ENCODE data around the gene SCYL3. TPM values are rescaled to one million over a fixed set of nuclear protein-coding genes. Genes with fewer than 3 reads are reported as not detected.
A peak's percentile ranks its signal among the peaks of the same experiment; 100 is the strongest.

SCYL3 gene
- total RNA-seq, 1 experiment from 2014 or later: 5.9 TPM

- no peaks in the 10 kb centered on the region for H3K9me3 ChIP-seq
- no peak overlapping the region for H3K4me3 ChIP-seq (ENCODE audit: low read depth, low read length)
- BruUV-seq (replicated peaks): no TSS peak
- H3K27me3 ChIP-seq (replicated peaks; ENCODE audit: control insufficient read depth, insufficient read depth, low read length): no peaks in the 10 kb centered on the region
- Mint-ChIP-seq H3K36me3 (ENCODE audit: insufficient read depth, unreplicated experiment) (peaks cover 2% of the 10 kb centered on the region), H3K9me3 (ENCODE audit: unreplicated experiment) (no peaks in the 10 kb centered on the region), H3K27ac (ENCODE audit: unreplicated experiment) (no peak overlapping the region), H3K27me3 (ENCODE audit: insufficient read depth, unreplicated experiment) (no peaks in the 10 kb centered on the region), H3K4me1 (ENCODE audit: low read depth, unreplicated experiment) (no peaks in the 10 kb centered on the region), H3K4me3 (ENCODE audit: unreplicated experiment) (no peak overlapping the region)
- H3K36me3 ChIP-seq (ENCODE audit: control insufficient read depth, insufficient read depth, low read length): no peaks in the 10 kb centered on the region; the same call in 1 of the 2 replicates
- CTCF ChIA-PET: interaction anchor here (0.5 to 1.8 kb wide), 9 partner anchors 15 to 324 kb away, joined by 3 to 9 read pairs (median 3); partner anchors contain the start of genes F5, METTL18 and SLC19A2
- DNase-seq: peak in 1 of 2 experiments; percentile 51
- POLR2A ChIA-PET: interaction anchor here (0.5 kb wide), 1 partner anchor 84 kb away, joined by 6 read pairs; no protein-coding TSS in a partner anchor
- H3K4me1 ChIP-seq: no peaks in the 10 kb centered on the region
- intact Hi-C loops (cut with micrococcal nuclease; ENCODE audit: unreplicated experiment): loop anchor here (1.0 kb wide), 4 partner anchors 57 to 259 kb away; no protein-coding TSS in a partner anchor
- TF ChIP-seq CTCF (IDR thresholded peaks at IDR 0.05; ENCODE audit: insufficient read depth in 1 of 2, low read depth in 1 of 2, low read length in 1 of 2, severe bottlenecking in 1 of 2, unreplicated experiment in 1 of 2): peak; percentile 34 to 46
Measured at GRCh38 chr1:169809370-169810095, 84.2 kb downstream of the SCYL3 start.

- Histone ChIP-seq H3K36me3 (ENCODE audit: control insufficient read depth, insufficient read depth, low read length) (no peaks in the 10 kb centered on the region), H3K4me1 (no peaks in the 10 kb centered on the region), H3K9me3 (no peaks in the 10 kb centered on the region), H3K4me3 (ENCODE audit: low read depth, low read length) (no peak overlapping the region), H3K27me3 (replicated peaks; ENCODE audit: control insufficient read depth, insufficient read depth, low read length) (no peaks in the 10 kb centered on the region)
- ChIA-PET CTCF (no interaction called here), POLR2A (no interaction called here)
- Mint-ChIP-seq H3K9me3 (ENCODE audit: unreplicated experiment) (no peaks in the 10 kb centered on the region), H3K27me3 (ENCODE audit: insufficient read depth, unreplicated experiment) (no peaks in the 10 kb centered on the region), H3K27ac (ENCODE audit: unreplicated experiment) (no peak overlapping the region), H3K36me3 (ENCODE audit: insufficient read depth, unreplicated experiment) (peaks cover 8% of the 10 kb centered on the region), H3K4me1 (ENCODE audit: low read depth, unreplicated experiment) (no peaks in the 10 kb centered on the region), H3K4me3 (ENCODE audit: unreplicated experiment) (no peak overlapping the region)
- no peak for TF ChIP-seq CTCF (IDR thresholded peaks at IDR 0.05; ENCODE audit: insufficient read depth in 1 of 2, low read depth in 1 of 2, low read length in 1 of 2, severe bottlenecking in 1 of 2, unreplicated experiment in 1 of 2)
- intact Hi-C loops (cut with micrococcal nuclease; ENCODE audit: unreplicated experiment): no loop called here
- DNase-seq: no peak
- BruUV-seq (replicated peaks): no TSS peak
Measured at GRCh38 chr1:169804941-169805340, 88.8 kb downstream of the SCYL3 start.

- no peaks in the 10 kb centered on the region for H3K4me1 ChIP-seq
- Mint-ChIP-seq H3K27ac (ENCODE audit: unreplicated experiment) (no peak overlapping the region), H3K27me3 (ENCODE audit: insufficient read depth, unreplicated experiment) (no peaks in the 10 kb centered on the region), H3K9me3 (ENCODE audit: unreplicated experiment) (no peaks in the 10 kb centered on the region), H3K4me3 (ENCODE audit: unreplicated experiment) (no peak overlapping the region), H3K4me1 (ENCODE audit: low read depth, unreplicated experiment) (no peaks in the 10 kb centered on the region), H3K36me3 (ENCODE audit: insufficient read depth, unreplicated experiment) (peaks cover 16% of the 10 kb centered on the region)
- H3K36me3 ChIP-seq (ENCODE audit: control insufficient read depth, insufficient read depth, low read length): no peaks in the 10 kb centered on the region
- TF ChIP-seq CTCF (IDR thresholded peaks at IDR 0.05; ENCODE audit: insufficient read depth in 1 of 2, low read depth in 1 of 2, low read length in 1 of 2, severe bottlenecking in 1 of 2, unreplicated experiment in 1 of 2): no peak
- POLR2A ChIA-PET: no interaction called here
- no peak for DNase-seq
- no peaks in the 10 kb centered on the region for H3K9me3 ChIP-seq
- intact Hi-C loops (cut with micrococcal nuclease; ENCODE audit: unreplicated experiment): no loop called here
- no peak overlapping the region for H3K4me3 ChIP-seq (ENCODE audit: low read depth, low read length)
- H3K27me3 ChIP-seq (replicated peaks; ENCODE audit: control insufficient read depth, insufficient read depth, low read length): no peaks in the 10 kb centered on the region
- CTCF ChIA-PET: no interaction called here
- BruUV-seq (replicated peaks): no TSS peak
Measured at GRCh38 chr1:169802888-169803287, 90.8 kb downstream of the SCYL3 start.

Other genes starting within 250 kb of the SCYL3 start
- gene SELL, start 182.3 kb downstream of the SCYL3 start, total RNA-seq (2022): not detected in 2 replicates
- not detected in 2 replicates for gene SELE, start 159.8 kb downstream of the SCYL3 start, total RNA-seq (2022)
- 6.9 and 7.9 TPM in 2 replicates for gene METTL18, start 99.0 kb downstream of the SCYL3 start, total RNA-seq (2022)
- 10.9 and 11.0 TPM in 2 replicates for gene KIFAP3, start 180.8 kb upstream of the SCYL3 start, total RNA-seq (2022)